Skeletal muscle tissue (tissue), 4 donors: ENCODE data around the gene ARFGAP1. TPM values are rescaled to one million over a fixed set of nuclear protein-coding genes. Genes with fewer than 3 reads are reported as not detected.
"Not testable (repeated sequence)": the region's sequence is repeated elsewhere in the genome, so short reads cannot be mapped to it uniquely, and the experiment has no call there.

Experiments
- H3K27ac ChIP-seq: one replicate; pipeline ENCODE4 v1.7.0; 2013; ENCODE audit warnings: mild to moderate bottlenecking, low read depth, low read length, inconsistent platforms
- H3K27me3 ChIP-seq, 3 donors: one replicate each; pipeline ENCODE4 v1.7.0; 2013; ENCODE audit warnings: low read length in 3 of 3; ENCODE audit not compliant: control insufficient read depth in 3 of 3, insufficient read depth in 3 of 3
- H3K36me3 ChIP-seq, 3 donors: one replicate each; pipeline ENCODE4 v1.7.0; 2013; ENCODE audit warnings: low read length in 3 of 3; ENCODE audit not compliant: control insufficient read depth in 3 of 3, insufficient read depth in 3 of 3
- H3K4me1 ChIP-seq, 3 donors: one replicate each; pipeline ENCODE4 v1.7.0; 2013; ENCODE audit warnings: low read length in 3 of 3, mild to moderate bottlenecking in 3 of 3; ENCODE audit not compliant: control insufficient read depth in 3 of 3, insufficient read depth in 3 of 3
- H3K4me3 ChIP-seq, 3 donors: one replicate each; pipeline ENCODE4 v1.7.0; 2013; ENCODE audit warnings: low read length in 3 of 3
- H3K9ac ChIP-seq, 3 donors: one replicate each; pipeline ENCODE4 v1.7.0; 2013; ENCODE audit warnings: low read length in 3 of 3, mild to moderate bottlenecking in 3 of 3, moderate library complexity in 2 of 3, low read depth in 1 of 3
- H3K9me3 ChIP-seq, 3 donors: one replicate each; pipeline ENCODE4 v1.7.0; 2013; ENCODE audit warnings: low read length in 3 of 3; ENCODE audit not compliant: control insufficient read depth in 3 of 3
- total RNA-seq: library from RNA; depleted of rRNA; stranded (reverse); fragments of >200 nt; gene quantifications from one replicate; pipeline ENCODE4 v1.2.3, GENCODE V29; 2014
- donor health status: Osteomylitis.

ARFGAP1 gene
- total RNA-seq, 1 donor from 2014 or later, result 31.8 TPM

DNA sequence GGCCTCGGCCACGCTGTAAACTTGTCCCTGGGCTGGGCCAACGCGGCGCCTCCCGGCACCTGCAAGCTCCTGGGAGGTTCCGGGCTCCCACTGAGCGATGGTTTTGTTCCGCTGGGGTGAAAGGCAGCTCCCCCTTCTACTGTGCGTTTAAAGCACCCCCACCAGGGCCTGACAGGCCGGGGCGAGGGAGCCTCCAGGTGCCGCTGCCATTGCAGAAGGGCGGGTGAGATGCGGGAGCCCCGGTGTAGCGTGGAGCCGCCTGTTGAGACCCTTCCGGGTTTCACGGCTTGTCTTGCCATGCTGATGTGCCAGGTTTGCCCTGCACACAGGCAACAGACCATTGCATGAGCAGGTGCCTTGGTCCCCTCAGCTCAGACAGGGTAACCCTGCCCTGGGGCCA lies 23.2 kb downstream of the ARFGAP1 start:
- Histone ChIP-seq H3K27me3 (peaks cover 45 to 71% (median 69%) of the 10 kb centered on the region in 3 donors), H3K9ac (no peak overlapping the region), H3K9me3 (no peaks in the 10 kb centered on the region), H3K27ac (no peak overlapping the region), H3K36me3 (no peaks in the 10 kb centered on the region), H3K4me3 (no peak overlapping the region), H3K4me1 (no peaks in the 10 kb centered on the region)

DNA sequence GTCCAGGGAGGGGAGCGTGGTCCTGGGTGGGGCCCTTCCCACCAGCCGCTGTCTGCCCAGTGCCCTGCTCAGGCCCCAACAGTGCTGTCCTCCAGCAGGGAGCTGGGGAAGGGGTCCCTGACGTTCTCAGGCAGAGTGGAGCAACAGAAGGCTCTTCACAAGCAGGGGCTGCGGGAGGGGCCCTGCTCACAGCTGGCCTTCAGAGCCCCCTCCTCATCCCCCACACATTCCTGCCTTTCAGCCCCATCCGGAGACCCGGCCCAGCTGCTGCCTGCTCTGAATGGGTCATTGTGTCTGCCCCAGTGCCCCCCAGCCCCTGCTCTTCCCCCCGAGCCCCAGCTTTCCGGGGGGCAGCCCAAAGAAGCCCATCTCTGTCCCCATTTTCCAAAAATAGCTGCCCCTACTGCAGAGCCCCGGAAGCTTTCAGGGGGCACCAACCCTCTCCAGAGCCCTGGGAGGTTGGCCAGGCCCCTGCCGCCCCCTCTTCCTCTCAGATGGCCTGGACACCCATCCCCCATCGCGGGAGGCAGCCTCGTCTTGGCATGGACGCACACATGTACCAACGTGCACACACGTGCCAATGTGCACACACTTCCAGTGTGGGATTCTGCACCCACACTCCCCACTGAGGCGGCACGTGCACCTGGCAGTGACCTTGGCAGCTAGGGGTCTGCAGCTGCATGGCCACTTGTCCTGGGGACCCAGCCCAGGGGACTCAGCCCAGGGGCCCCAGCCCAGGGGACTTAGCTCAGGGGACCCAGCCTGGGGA lies 24.1 kb downstream of the ARFGAP1 start:
- Histone ChIP-seq H3K27ac (no peak overlapping the region), H3K27me3 (peaks cover 45 to 69% (median 68%) of the 10 kb centered on the region in 3 donors), H3K9ac (no peak overlapping the region), H3K4me1 (no peaks in the 10 kb centered on the region), H3K36me3 (no peaks in the 10 kb centered on the region), H3K4me3 (no peak overlapping the region), H3K9me3 (no peaks in the 10 kb centered on the region)

DNA sequence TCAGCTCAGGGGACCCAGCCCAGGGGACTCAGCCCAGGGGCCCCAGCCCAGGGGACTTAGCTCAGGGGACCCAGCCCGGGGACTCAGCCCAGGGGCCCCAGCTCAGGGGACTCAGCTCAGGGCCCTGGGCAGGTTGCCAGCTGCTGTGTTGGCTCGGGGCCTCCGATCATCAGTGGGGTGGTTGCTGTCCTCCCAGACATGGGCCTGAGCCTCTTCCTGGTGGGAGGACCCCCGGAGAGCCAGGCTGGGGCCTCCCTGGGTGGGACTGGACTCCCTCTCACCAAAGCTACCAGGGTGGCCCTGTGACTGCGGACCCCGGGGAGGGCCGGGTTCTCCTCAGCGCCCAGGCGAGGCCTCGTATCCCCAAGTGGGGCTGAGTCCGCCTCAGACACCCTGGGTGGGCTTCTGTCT lies 24.8 kb downstream of the ARFGAP1 start:
- Histone ChIP-seq H3K9me3 (no peaks in the 10 kb centered on the region), H3K27me3 (peaks cover 40 to 63% (median 61%) of the 10 kb centered on the region in 3 donors), H3K4me1 (no peaks in the 10 kb centered on the region), H3K4me3 (no peak overlapping the region), H3K9ac (no peak overlapping the region), H3K27ac (no peak overlapping the region), H3K36me3 (no peaks in the 10 kb centered on the region)

DNA sequence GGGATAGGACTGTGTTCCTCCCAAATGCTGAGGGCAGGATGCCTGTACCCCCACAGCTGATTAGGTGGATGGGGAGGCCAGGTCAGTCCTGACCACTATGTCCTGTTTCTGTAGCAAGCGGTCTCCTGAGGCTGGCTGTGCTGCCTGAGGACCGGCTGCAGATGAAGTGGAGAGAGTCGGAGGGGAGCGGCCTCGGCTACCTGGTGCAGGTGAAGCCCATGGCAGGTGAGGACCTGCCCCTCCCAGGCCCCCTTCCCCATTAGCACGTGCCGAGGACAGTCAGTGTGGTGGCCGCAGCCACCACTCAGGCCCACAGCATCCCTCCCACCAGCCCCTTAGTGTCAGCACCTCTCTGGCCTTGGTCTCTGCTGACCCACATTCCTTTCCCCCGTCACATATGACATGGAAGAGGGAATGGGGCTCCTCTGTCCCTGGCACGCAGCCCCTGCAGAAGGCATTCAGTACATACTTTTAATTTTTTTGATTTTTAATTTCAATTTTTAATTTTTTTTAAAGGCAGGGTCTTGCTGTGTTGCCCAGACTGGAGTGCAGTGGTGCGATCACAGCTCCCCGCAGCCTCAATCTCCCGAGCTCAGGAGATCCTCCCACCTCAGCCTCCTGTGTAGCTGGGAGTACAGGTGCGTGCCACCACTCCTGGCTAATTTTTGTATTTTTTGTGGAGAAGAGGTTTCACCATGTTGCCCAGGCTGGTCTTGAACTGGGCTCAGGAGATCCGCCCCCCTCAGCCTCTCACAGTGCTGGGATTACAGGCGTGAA lies 25.4 kb downstream of the ARFGAP1 start:
- no peaks in the 10 kb centered on the region for H3K4me1 ChIP-seq
- no peak overlapping the region for H3K27ac ChIP-seq
- H3K27me3 ChIP-seq, result peaks cover 39 to 57% (median 56%) of the 10 kb centered on the region in 3 donors
- no peaks in the 10 kb centered on the region for H3K36me3 ChIP-seq
- no peaks in the 10 kb centered on the region for H3K9me3 ChIP-seq
- no peak overlapping the region for H3K4me3 ChIP-seq
- H3K9ac ChIP-seq, result no peak overlapping the region

DNA sequence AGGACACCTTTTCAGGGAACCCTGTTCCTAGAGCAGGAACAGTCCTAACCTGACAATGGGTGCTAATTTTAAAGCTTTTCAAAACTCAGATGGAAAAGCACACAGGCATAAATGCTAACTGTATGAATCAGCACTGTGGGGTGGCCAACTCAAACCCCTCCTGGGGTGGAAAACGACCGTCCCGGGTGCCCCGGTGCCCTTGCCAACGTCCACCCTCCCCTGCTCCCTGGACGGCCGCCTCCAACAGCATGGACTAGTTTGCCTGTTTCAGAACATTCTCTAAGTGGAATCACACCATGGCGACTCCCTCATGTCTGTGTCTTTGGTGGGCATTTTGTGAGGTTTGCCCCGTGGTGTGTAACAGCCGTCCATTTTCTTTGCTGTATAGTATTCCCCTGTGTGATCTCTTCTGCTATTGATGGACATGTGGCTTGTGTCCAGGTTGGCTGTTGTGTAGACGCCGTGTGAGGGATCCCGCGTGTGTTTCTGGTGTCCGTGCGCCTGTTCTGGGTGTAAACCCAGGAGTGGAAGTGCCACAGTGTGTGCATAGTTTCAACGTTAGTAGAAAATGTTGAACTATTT lies 26.2 kb downstream of the ARFGAP1 start:
- Histone ChIP-seq H3K4me3 (no peak overlapping the region), H3K4me1 (no peaks in the 10 kb centered on the region), H3K27me3 (peaks cover 39 to 50% (median 50%) of the 10 kb centered on the region in 3 donors), H3K9me3 (no peaks in the 10 kb centered on the region), H3K9ac (no peak overlapping the region), H3K36me3 (no peaks in the 10 kb centered on the region), H3K27ac (no peak overlapping the region)

DNA sequence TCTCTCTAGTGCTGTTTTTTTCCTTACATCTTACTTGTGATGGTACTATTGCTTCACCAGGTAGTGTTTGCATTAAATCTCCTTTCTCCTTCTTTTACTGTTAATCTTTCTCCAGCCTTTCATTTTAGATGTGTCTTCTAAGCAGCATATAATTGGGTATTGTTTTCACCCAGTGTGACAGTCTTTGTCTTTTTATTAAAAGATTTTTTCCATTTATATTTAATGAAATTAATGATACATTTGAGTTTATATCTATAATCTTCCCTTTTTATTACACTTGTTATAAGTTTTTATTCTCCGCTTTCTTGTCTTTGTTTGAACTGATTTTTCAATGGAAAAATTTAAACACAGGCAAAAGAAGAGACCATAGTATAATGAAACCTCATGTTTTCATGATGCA lies 29.1 kb downstream of the ARFGAP1 start:
- H3K9me3 ChIP-seq, result no peaks in the 10 kb centered on the region
- H3K4me3 ChIP-seq, result no peak overlapping the region
- no peak overlapping the region for H3K27ac ChIP-seq
- peaks cover 36 to 48% (median 47%) of the 10 kb centered on the region in 3 donors for H3K27me3 ChIP-seq
- no peaks in the 10 kb centered on the region for H3K4me1 ChIP-seq
- no peaks in the 10 kb centered on the region for H3K36me3 ChIP-seq
- no peak overlapping the region for H3K9ac ChIP-seq

DNA sequence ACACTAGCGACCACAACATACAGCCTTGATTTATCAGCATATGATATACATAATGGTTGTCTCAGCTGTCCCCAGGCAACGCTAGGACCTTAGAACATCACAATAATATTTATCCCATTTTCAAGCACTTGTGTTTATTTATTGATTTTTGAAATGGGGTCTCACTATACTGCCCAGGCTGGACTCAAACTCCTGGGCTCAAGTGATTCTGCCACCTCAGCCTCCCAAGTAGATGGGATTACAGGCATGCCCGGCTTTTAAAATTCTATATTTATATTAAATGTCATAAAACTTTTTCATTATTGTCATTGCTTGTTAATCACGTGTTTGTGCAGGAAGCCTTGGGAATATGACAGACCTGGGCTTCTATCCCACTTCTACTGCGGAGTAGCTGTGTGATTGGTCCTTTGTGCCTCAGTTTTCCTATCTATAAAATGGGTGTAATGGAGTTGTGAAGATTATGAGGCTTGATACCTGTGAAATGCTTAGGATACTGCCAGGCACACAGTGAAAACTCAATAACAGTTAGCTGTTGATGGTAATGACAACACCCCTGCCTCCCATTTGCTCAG lies 30.6 kb downstream of the ARFGAP1 start:
- Histone ChIP-seq H3K27me3 (peaks cover 38 to 48% (median 46%) of the 10 kb centered on the region in 3 donors), H3K9me3 (no peaks in the 10 kb centered on the region), H3K9ac (no peak overlapping the region), H3K4me3 (no peak overlapping the region), H3K4me1 (no peaks in the 10 kb centered on the region), H3K36me3 (no peaks in the 10 kb centered on the region), H3K27ac (no peak overlapping the region)

DNA sequence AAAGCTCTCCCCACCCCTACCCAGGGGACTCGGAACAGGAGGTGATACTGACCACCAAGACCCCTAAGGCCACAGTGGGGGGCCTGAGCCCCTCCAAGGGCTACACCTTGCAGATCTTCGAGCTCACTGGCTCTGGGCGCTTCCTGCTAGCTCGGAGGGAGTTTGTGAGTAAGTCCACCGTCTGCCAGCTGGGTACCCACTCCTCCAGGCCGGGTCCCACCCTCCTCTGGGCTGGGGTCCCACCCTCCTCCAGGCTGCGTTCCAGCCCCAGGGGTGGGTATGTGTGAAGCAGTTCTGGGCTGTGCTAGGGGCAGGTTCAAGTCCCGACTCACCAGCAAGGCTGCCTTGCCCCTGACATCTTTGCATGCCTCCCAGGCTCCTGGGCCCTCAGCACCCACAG lies 32.8 kb downstream of the ARFGAP1 start:
- Histone ChIP-seq H3K36me3 (no peaks in the 10 kb centered on the region), H3K27ac (no peak overlapping the region)

DNA sequence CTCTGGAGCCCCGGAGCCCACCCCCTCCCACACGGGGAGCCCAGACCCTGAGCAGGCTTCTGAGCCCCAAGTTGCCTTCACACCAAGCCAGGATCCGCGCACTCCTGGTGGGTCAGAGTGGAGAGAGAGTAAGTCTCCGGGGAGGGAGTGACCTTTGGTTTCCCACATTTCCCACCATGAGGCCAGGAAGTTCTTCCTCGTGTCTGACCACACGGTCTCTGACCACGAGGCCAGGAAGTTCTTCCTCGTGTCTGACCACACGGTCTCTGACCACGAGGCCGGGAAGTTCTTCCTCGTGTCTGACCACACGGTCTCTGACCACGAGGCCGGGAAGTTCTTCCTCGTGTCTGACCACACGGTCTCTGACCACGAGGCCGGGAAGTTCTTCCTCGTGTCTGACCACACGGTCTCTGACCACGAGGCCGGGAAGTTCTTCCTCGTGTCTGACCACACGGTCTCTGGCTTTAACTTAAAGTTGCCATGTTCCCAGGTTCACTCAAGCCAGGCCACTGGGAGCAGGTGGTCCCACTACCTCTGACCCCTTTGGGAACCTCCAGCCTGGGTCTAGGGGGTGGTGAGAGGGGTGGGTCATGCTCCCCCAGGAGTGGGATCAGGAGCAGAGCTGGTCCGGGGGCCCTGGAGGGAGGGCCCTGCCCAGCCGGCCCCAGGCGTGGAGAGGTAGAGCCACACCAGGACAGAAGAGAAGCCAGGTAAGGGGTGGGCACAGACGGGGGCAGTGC lies 33.5 kb downstream of the ARFGAP1 start:
- not testable (repeated sequence) for H3K27ac ChIP-seq, H3K4me3 ChIP-seq, H3K36me3 ChIP-seq, H3K9ac ChIP-seq, H3K9me3 ChIP-seq, H3K4me1 ChIP-seq
- H3K27me3 ChIP-seq, result peaks cover 36 to 61% (median 51%) of the 10 kb centered on the region in 3 donors

More for the DNA sequence above, 32.8 kb downstream of the ARFGAP1 start:
- no peak overlapping the region for H3K9ac ChIP-seq
- H3K27me3 ChIP-seq, result peaks cover 36 to 56% (median 51%) of the 10 kb centered on the region in 3 donors
- no peak overlapping the region for H3K4me3 ChIP-seq
- no peaks in the 10 kb centered on the region for H3K9me3 ChIP-seq
- H3K4me1 ChIP-seq, result no peaks in the 10 kb centered on the region
